GM12892 (cell line): ENCODE data around the gene ZNF813.

Experiments used
- DNase-seq: peaks from one replicate; pipeline ENCODE4 v3.0.0; 2011; ENCODE audit not compliant: insufficient read length
- FAIRE-seq: peaks from 2 replicates; lab custom pipeline; 2011; peaks lifted over from hg19 to GRCh38; lab: Jason Lieb, UNC
- POLR2A ChIP-seq: IDR thresholded peaks from 2 replicates; pipeline ENCODE4 v1.6.1; 2011; ENCODE audit warnings: low read depth, low read length, control low read depth
- POLR2AphosphoS5 ChIP-seq: IDR thresholded peaks from 2 replicates; pipeline ENCODE4 v1.6.1; 2011; ENCODE audit warnings: low read depth, low read length, control low read depth
- TAF1 ChIP-seq: IDR thresholded peaks from 2 replicates; pipeline ENCODE4 v1.6.1; 2011; ENCODE audit warnings: low read depth, mild to moderate bottlenecking, control low read depth, low read length, borderline replicate concordance

The ZNF813 gene

DNA sequence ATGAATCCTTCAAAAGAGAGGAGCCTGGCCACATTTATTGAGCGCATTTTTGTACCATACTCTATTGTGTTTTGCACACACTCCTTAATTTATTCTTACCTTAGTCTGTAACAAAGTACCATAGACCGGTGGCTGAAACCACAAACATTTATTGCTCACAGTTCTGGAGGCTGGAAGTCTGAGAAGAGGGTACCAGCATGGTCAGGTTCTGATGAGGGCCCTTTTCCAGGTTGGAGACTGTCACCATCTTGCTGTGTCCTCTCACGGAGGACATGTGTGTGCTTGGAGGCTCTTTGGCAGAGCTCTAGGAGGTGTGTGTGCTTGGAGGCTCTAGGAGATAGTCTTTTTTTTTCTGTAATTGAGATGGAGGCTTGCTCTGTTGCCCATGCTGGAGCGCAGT is 72.6 kb downstream of the ZNF813 start:
- FAIRE-seq: no peak
- no peak for TF ChIP-seq POLR2A
- no peak for TF ChIP-seq POLR2AphosphoS5
- TF ChIP-seq TAF1: no peak
- no peak for DNase-seq

GRCh38 chr19:53541971-53542370 is 74.4 kb downstream of the ZNF813 start:
- FAIRE-seq (no peak), DNase-seq (no peak)
- no peak for TF ChIP-seq POLR2A
- TF ChIP-seq POLR2AphosphoS5: no peak
- no peak for TF ChIP-seq TAF1

DNA sequence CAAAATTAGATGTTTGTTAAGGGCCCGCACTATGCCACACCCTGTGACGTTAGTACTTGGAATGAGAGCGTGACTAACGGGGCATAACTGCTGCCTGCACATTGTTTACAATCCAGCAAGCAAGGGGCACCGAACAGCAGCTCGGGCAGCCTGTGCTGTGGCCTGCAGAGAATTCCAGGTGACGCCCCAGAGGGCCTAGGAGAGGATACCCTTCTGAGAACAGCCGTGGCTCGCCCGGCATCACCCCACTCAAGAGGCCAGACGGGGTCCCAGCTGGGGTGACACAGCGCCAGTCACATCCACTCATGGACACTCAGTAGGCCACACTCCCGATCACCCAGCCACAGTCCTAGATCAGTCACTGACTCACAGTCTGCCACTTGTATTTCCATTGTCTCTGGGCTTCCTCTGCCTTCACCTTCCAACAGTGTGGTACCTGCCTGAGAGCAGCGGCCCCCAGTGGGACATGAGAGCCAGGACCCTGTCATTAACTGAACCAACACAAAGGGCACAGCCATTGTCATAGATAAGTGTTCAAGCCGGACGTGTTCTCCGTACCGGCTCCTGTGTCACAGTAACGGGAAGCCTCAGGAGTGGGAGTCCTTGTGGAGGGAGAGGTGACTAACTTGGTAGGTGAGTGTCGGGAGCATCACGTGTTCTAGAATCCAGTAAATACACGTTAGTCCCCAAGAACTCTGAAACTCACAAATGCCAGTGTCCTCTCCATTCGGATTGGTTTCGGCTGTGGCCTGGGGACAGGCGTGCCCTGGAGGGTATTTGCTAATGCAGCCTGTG is 77.9 kb downstream of the ZNF813 start:
- DNase-seq (no peak), FAIRE-seq (no peak)
- no peak for TF ChIP-seq POLR2AphosphoS5
- TF ChIP-seq POLR2A: no peak
- no peak for TF ChIP-seq TAF1
